CD4-positive, alpha-beta memory T cell (primary cell): Measurements from ENCODE around the gene PRDM9. TPM values are rescaled to one million over a fixed set of nuclear protein-coding genes. Genes with fewer than 3 reads are reported as not detected.

Experiments used
- CTCF ChIA-PET: fragments of 350-600 bp; sonication (Branson Sonifier 250); formaldehyde crosslinking; loops from one replicate; lab custom pipeline; 2021; ENCODE audit warnings: inconsistent platforms; ENCODE audit not compliant: partially characterized antibody; lab: Charles Lee
- POLR2A ChIA-PET: fragments of 350-600 bp; sonication (Branson Sonifier 250); formaldehyde crosslinking; loops from one replicate; lab custom pipeline; 2021; ENCODE audit not compliant: partially characterized antibody; lab: Charles Lee
- DNase-seq, 5 donors: peaks; one replicate each; pipeline versions ENCODE4 v3.0.0 to v3.0.0-alpha.2; 2020 to 2022; ENCODE audit warnings: mixed read lengths in 1 of 5
- H3K27ac ChIP-seq: one replicate; pipeline ENCODE4 v1.7.0; 2013; ENCODE audit warnings: low read depth, low read length
- H3K27me3 ChIP-seq: 2 replicates; pipeline ENCODE4 v1.7.0; 2013; ENCODE audit warnings: mild to moderate bottlenecking, low read length, moderate library complexity; ENCODE audit not compliant: insufficient read depth
- H3K36me3 ChIP-seq: 2 replicates; pipeline ENCODE4 v1.7.0; 2013; ENCODE audit warnings: mild to moderate bottlenecking, low read length, moderate library complexity; ENCODE audit not compliant: insufficient read depth
- H3K4me1 ChIP-seq: 2 replicates; pipeline ENCODE4 v1.7.0; 2013; ENCODE audit warnings: mild to moderate bottlenecking, low read length, moderate library complexity; ENCODE audit not compliant: insufficient read depth
- H3K4me3 ChIP-seq, 2 donors: one replicate each; pipeline ENCODE4 v1.7.0; 2013; ENCODE audit warnings: low read length in 2 of 2, mild to moderate bottlenecking in 1 of 2
- H3K9me3 ChIP-seq, 2 donors: one replicate each; pipeline ENCODE4 v1.7.0; 2013; ENCODE audit warnings: low read length in 2 of 2, control low read depth in 1 of 2; ENCODE audit not compliant: control insufficient read depth in 1 of 2
- H3K27ac Mint-ChIP-seq, 7 donors: one replicate each; pipeline ENCODE4 v1.8.0; 2020 to 2021; ENCODE audit warnings: mixed read lengths in 7 of 7, mild to moderate bottlenecking in 6 of 7, inconsistent platforms in 3 of 7, moderate library complexity in 3 of 7
- H3K27me3 Mint-ChIP-seq, 2 donors: one replicate each; pipeline ENCODE4 v1.8.0; 2020 to 2021; ENCODE audit warnings: mixed read lengths in 2 of 2
- H3K36me3 Mint-ChIP-seq, 2 donors: one replicate each; pipeline ENCODE4 v1.8.0; 2020 to 2021; ENCODE audit warnings: mixed read lengths in 2 of 2, inconsistent platforms in 1 of 2, mild to moderate bottlenecking in 1 of 2
- H3K4me1 Mint-ChIP-seq, 4 donors: one replicate each; pipeline ENCODE4 v1.8.0; 2020 to 2021; ENCODE audit warnings: mixed read lengths in 4 of 4, mild to moderate bottlenecking in 1 of 4
- H3K4me3 Mint-ChIP-seq, 8 donors: one replicate each; pipeline ENCODE4 v1.8.0; 2020 to 2021; ENCODE audit warnings: mixed read lengths in 8 of 8, mild to moderate bottlenecking in 7 of 8, moderate library complexity in 6 of 8, inconsistent platforms in 3 of 8
- H3K9me3 Mint-ChIP-seq, 8 donors: one replicate each; pipeline ENCODE4 v1.8.0; 2020 to 2021; ENCODE audit warnings: mixed read lengths in 8 of 8, mild to moderate bottlenecking in 5 of 8, inconsistent platforms in 3 of 8, moderate library complexity in 1 of 8
- intact Hi-C: fragments of 100-400 bp; cut with micrococcal nuclease; formaldehyde crosslinking; loops from one replicate; pipeline ENCODE4 v1.15.1; 2023
- polyA plus RNA-seq, 2 donors: library from polyadenylated mRNA; unstranded; fragments of 300-500 nt; fragmentation: Illumina TruSeq; gene quantifications; one replicate each; pipeline ENCODE4 v1.2.3, GENCODE V29; 2021
- total RNA-seq, 2 experiments: library from RNA; stranded (reverse); gene quantifications; one replicate each; pipeline ENCODE4 v1.2.3, GENCODE V29; 2021

Gene PRDM9
- total RNA-seq = not detected
- not detected for polyA plus RNA-seq

GRCh38 chr5:23507278-23507685, at the start of gene PRDM9:
PRDM9 (plus strand) TSS chr5:23507609; CDS start chr5:23509034, 1,425 bp downstream.
- Histone ChIP-seq H3K4me3 (no peak within 1 kb of the TSS), H3K36me3 (no peaks in the 10 kb centered on the region), H3K27ac (no peak within 1 kb of the TSS), H3K27me3 (no peaks in the 10 kb centered on the region), H3K9me3 (no peaks in the 10 kb centered on the region), H3K4me1 (no peaks in the 10 kb centered on the region)
- Mint-ChIP-seq H3K36me3 (no peaks in the 10 kb centered on the region), H3K27ac (no peak within 1 kb of the TSS), H3K9me3 (peaks cover 2 to 35% (median 19%) of the 10 kb centered on the region in 8 donors), H3K4me3 (no peak within 1 kb of the TSS), H3K4me1 (no peaks in the 10 kb centered on the region), H3K27me3 (no peaks in the 10 kb centered on the region)
- DNase-seq = no peak
- POLR2A ChIA-PET = no interaction called here
- intact Hi-C loops = no loop called here
- CTCF ChIA-PET = no interaction called here

GRCh38 chr5:23457780-23458179, 49.6 kb upstream of the PRDM9 start:
- CTCF ChIA-PET = no interaction called here
- intact Hi-C loops = no loop called here

GRCh38 chr5:23459214-23459613, 48.2 kb upstream of the PRDM9 start:
- Mint-ChIP-seq H3K4me3 (no peak overlapping the region), H3K27ac (no peak overlapping the region), H3K9me3 (peaks cover 2 to 18% (median 12%) of the 10 kb centered on the region in 8 donors), H3K4me1 (no peaks in the 10 kb centered on the region), H3K36me3 (no peaks in the 10 kb centered on the region), H3K27me3 (no peaks in the 10 kb centered on the region)
- no peaks in the 10 kb centered on the region for H3K4me1 ChIP-seq
- H3K27ac ChIP-seq = no peak overlapping the region
- H3K36me3 ChIP-seq = no peaks in the 10 kb centered on the region
- H3K4me3 ChIP-seq = no peak overlapping the region
- ChIA-PET POLR2A (no interaction called here), CTCF (no interaction called here)
- H3K27me3 ChIP-seq = no peaks in the 10 kb centered on the region
- intact Hi-C loops = no loop called here
- no peaks in the 10 kb centered on the region for H3K9me3 ChIP-seq
- no peak for DNase-seq

More at GRCh38 chr5:23457780-23458179, 49.6 kb upstream of the PRDM9 start:
- Mint-ChIP-seq H3K36me3 (no peaks in the 10 kb centered on the region), H3K27ac (no peak overlapping the region), H3K4me3 (no peak overlapping the region), H3K27me3 (no peaks in the 10 kb centered on the region), H3K4me1 (no peaks in the 10 kb centered on the region), H3K9me3 (peaks cover 2 to 17% (median 10%) of the 10 kb centered on the region in 8 donors)
- no peak for DNase-seq
- POLR2A ChIA-PET = no interaction called here
- H3K4me3 ChIP-seq = no peak overlapping the region
- H3K4me1 ChIP-seq = no peaks in the 10 kb centered on the region
- H3K27ac ChIP-seq = no peak overlapping the region
- H3K27me3 ChIP-seq = no peaks in the 10 kb centered on the region
- no peaks in the 10 kb centered on the region for H3K9me3 ChIP-seq
- H3K36me3 ChIP-seq = no peaks in the 10 kb centered on the region

- Mint-ChIP-seq H3K9me3 (peaks cover 3 to 15% (median 11%) of the 10 kb centered on the region in 8 donors), H3K27me3 (no peaks in the 10 kb centered on the region), H3K4me3 (no peak overlapping the region), H3K4me1 (no peaks in the 10 kb centered on the region), H3K27ac (no peak overlapping the region), H3K36me3 (no peaks in the 10 kb centered on the region)
- CTCF ChIA-PET = no interaction called here
- Histone ChIP-seq H3K27me3 (no peaks in the 10 kb centered on the region), H3K36me3 (no peaks in the 10 kb centered on the region), H3K4me3 (no peak overlapping the region), H3K9me3 (no peaks in the 10 kb centered on the region), H3K4me1 (no peaks in the 10 kb centered on the region), H3K27ac (no peak overlapping the region)
- no peak for DNase-seq
- intact Hi-C loops = no loop called here
- POLR2A ChIA-PET = no interaction called here
These were observed 45.8 kb upstream of the PRDM9 start for GRCh38 chr5:23461576-23461975.

GRCh38 chr5:23466401-23466912, 41.0 kb upstream of the PRDM9 start:
- no peak overlapping the region for H3K27ac Mint-ChIP-seq
- no peak for DNase-seq
- no peaks in the 10 kb centered on the region for H3K36me3 Mint-ChIP-seq
- H3K4me1 ChIP-seq = no peaks in the 10 kb centered on the region
- H3K9me3 ChIP-seq = no peaks in the 10 kb centered on the region
- H3K4me3 Mint-ChIP-seq = no peak overlapping the region
- intact Hi-C loops = no loop called here
- no peaks in the 10 kb centered on the region for H3K36me3 ChIP-seq
- no peaks in the 10 kb centered on the region for H3K27me3 ChIP-seq
- ChIA-PET POLR2A (no interaction called here), CTCF (no interaction called here)
- H3K27me3 Mint-ChIP-seq = no peaks in the 10 kb centered on the region
- H3K9me3 Mint-ChIP-seq = peaks cover 4 to 27% (median 9%) of the 10 kb centered on the region in 8 donors
- H3K27ac ChIP-seq = no peak overlapping the region
- no peak overlapping the region for H3K4me3 ChIP-seq
- no peaks in the 10 kb centered on the region for H3K4me1 Mint-ChIP-seq

- Mint-ChIP-seq H3K4me1 (no peaks in the 10 kb centered on the region), H3K27me3 (no peaks in the 10 kb centered on the region), H3K9me3 (peaks cover 0 to 23% (median 8%) of the 10 kb centered on the region in 8 donors), H3K4me3 (no peak overlapping the region), H3K36me3 (no peaks in the 10 kb centered on the region), H3K27ac (no peak overlapping the region)
- Histone ChIP-seq H3K4me1 (no peaks in the 10 kb centered on the region), H3K4me3 (no peak overlapping the region), H3K27me3 (no peaks in the 10 kb centered on the region), H3K27ac (no peak overlapping the region), H3K36me3 (no peaks in the 10 kb centered on the region), H3K9me3 (no peaks in the 10 kb centered on the region)
- CTCF ChIA-PET = no interaction called here
- intact Hi-C loops = no loop called here
- POLR2A ChIA-PET = no interaction called here
- DNase-seq = no peak
These were observed 38.8 kb upstream of the PRDM9 start for GRCh38 chr5:23468658-23469057.

GRCh38 chr5:23473915-23474314, 33.5 kb upstream of the PRDM9 start:
- Mint-ChIP-seq H3K4me1 (no peaks in the 10 kb centered on the region), H3K27ac (no peak overlapping the region), H3K27me3 (no peaks in the 10 kb centered on the region), H3K4me3 (no peak overlapping the region), H3K9me3 (peaks cover 3 to 11% (median 5%) of the 10 kb centered on the region in 8 donors), H3K36me3 (no peaks in the 10 kb centered on the region)
- Histone ChIP-seq H3K4me3 (no peak overlapping the region), H3K27me3 (no peaks in the 10 kb centered on the region), H3K27ac (no peak overlapping the region), H3K9me3 (no peaks in the 10 kb centered on the region), H3K36me3 (no peaks in the 10 kb centered on the region), H3K4me1 (no peaks in the 10 kb centered on the region)
- intact Hi-C loops = no loop called here
- POLR2A ChIA-PET = no interaction called here
- no peak for DNase-seq
- CTCF ChIA-PET = no interaction called here

- Histone ChIP-seq H3K9me3 (no peaks in the 10 kb centered on the region), H3K27me3 (no peaks in the 10 kb centered on the region), H3K36me3 (no peaks in the 10 kb centered on the region), H3K27ac (no peak overlapping the region), H3K4me1 (no peaks in the 10 kb centered on the region), H3K4me3 (no peak overlapping the region)
- H3K27me3 Mint-ChIP-seq = no peaks in the 10 kb centered on the region
- no peaks in the 10 kb centered on the region for H3K4me1 Mint-ChIP-seq
- ChIA-PET POLR2A (no interaction called here), CTCF (no interaction called here)
- intact Hi-C loops = no loop called here
- H3K36me3 Mint-ChIP-seq = no peaks in the 10 kb centered on the region
- no peak overlapping the region for H3K4me3 Mint-ChIP-seq
- H3K9me3 Mint-ChIP-seq = peaks cover 3 to 10% (median 6%) of the 10 kb centered on the region in 8 donors
- no peak overlapping the region for H3K27ac Mint-ChIP-seq
- DNase-seq = no peak
These were observed 33.1 kb upstream of the PRDM9 start for GRCh38 chr5:23474315-23474714.
